Right cardiac atrium (tissue), 5 donors: Measurements from ENCODE around the gene EIF2S3. TPM values are rescaled to one million over a fixed set of nuclear protein-coding genes. Genes with fewer than 3 reads are reported as not detected.
"Not testable (repeated sequence)": the region's sequence is repeated elsewhere in the genome, so short reads cannot be mapped to it uniquely, and the experiment has no call there.

Experiments
- ATAC-seq, 2 donors: fragments of 200-7000 bp; cut with Tn5 transposase; one replicate each; pipeline versions ENCODE4 v1.8.0 to v1.9.1; 2020; ENCODE audit warnings: moderate library complexity in 2 of 2, mild to moderate bottlenecking in 1 of 2
- DNase-seq, 3 donors: peaks; one replicate each; pipeline ENCODE4 v3.0.0-alpha.2; 2020
- H3K27ac ChIP-seq: one replicate; pipeline ENCODE4 v1.5.1; 2013; ENCODE audit warnings: mild to moderate bottlenecking, low read length, control low read depth, moderate library complexity
- H3K27me3 ChIP-seq: one replicate; pipeline ENCODE4 v1.6.1; 2013; ENCODE audit not compliant: control insufficient read depth, insufficient read depth
- H3K4me1 ChIP-seq: one replicate; pipeline ENCODE4 v1.6.1; 2013; ENCODE audit warnings: low read length; ENCODE audit not compliant: control insufficient read depth, insufficient read depth
- H3K4me3 ChIP-seq: one replicate; pipeline ENCODE4 v1.5.1; 2013; ENCODE audit warnings: low read length, control low read depth
- H3K9me3 ChIP-seq: one replicate; pipeline ENCODE4 v1.6.1; 2013; ENCODE audit warnings: low read length; ENCODE audit not compliant: control insufficient read depth
- WGBS: extraction: QIAGEN DNeasy Blood & Tissue Kit; methylation state at CpG from one replicate; pipeline ENCODE4 v1.1.7; 2013; 5-methylcytosine and 5-hydroxymethylcytosine counted together
- intact Hi-C, 4 donors: fragments of 100-400 bp; cut with DNase I; formaldehyde crosslinking; loops; one replicate each; pipeline versions ENCODE4 v1.11.0 to v1.14.0; 2022 to 2023
- polyA plus RNA-seq: library from polyadenylated mRNA; stranded (reverse); fragments of 200-250 nt; gene quantifications from one replicate; pipeline ENCODE4 v1.2.3, GENCODE V29; 2013
- total RNA-seq, 4 donors: library from RNA; stranded (reverse); fragmentation: NEBNext Ultra II Directional; extraction: Animal tissue kit (Norgen Biotek cat#: 25700); gene quantifications; one replicate each; pipeline ENCODE4 v1.2.1, GENCODE V29; 2021
- donor health status: healthy with polysubstance abuse.
- donor health status: DM: no; HTN: yes; CAD: no.
- donor health status: DM: no; HTN: no; CAD: no.
- donor health status: DM: no; HTN: yes; CAD: no; lungs with severe emphysema.
- donor health status: DM: yes; HTN: yes; CAD: no.

Gene EIF2S3
- total and polyA plus RNA-seq, 5 donors, result 32.6 to 97.4 (median 86.2) TPM

GRCh38 chrX:24049643-24050042 lies 5.1 kb upstream of the EIF2S3 start:
- H3K27ac ChIP-seq, ATAC-seq, H3K27me3 ChIP-seq, H3K4me3 ChIP-seq, H3K4me1 ChIP-seq, intact Hi-C loops, H3K9me3 ChIP-seq, DNase-seq: not testable (repeated sequence)
- 97% methylated on average over 18 of the region's 24 CpGs for WGBS

GRCh38 chrX:24050522-24051318 lies 4.0 kb upstream of the EIF2S3 start:
- H3K27ac ChIP-seq, H3K4me1 ChIP-seq, H3K9me3 ChIP-seq, H3K4me3 ChIP-seq, DNase-seq, ATAC-seq, intact Hi-C loops, H3K27me3 ChIP-seq: not testable (repeated sequence)
- WGBS, result 78% methylated on average over 24 of the region's 26 CpGs

- intact Hi-C loops, result no loop called here
- no peaks in the 10 kb centered on the region for H3K4me1 ChIP-seq
- DNase-seq, result no peak
- H3K9me3 ChIP-seq, result no peaks in the 10 kb centered on the region
- ATAC-seq, result peak in 1 of 2 donors; percentile 58
- 0% methylated on average over 14 of the region's 14 CpGs for WGBS
- H3K27ac ChIP-seq, result peak overlapping the region; percentile 88
- H3K4me3 ChIP-seq, result peak overlapping the region; percentile 92
- no peaks in the 10 kb centered on the region for H3K27me3 ChIP-seq
Measured at GRCh38 chrX:24055043-24055356, 244 bp downstream of the EIF2S3 start.

DNA sequence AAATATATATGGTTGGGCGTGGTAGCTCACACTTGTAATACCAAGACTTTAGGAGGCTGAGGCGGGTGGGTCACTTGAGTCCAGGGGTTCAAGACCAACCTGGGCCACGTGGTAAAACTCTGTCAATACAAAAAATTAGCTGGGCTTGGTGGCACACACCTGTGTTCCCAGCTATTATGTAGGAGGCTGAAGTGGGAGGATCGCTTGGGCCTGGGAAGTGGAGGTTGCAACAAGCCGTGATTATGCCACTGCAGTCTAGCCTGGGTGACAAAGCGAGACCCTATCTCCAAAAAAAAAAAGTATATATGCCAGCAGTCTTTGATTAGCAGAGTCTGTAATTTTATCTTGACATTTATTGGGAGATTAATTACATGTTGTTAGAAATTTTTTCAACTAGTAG lies 8.7 kb downstream of the EIF2S3 start:
- intact Hi-C loops, result no loop called here

GRCh38 chrX:24069877-24070276 lies 15.1 kb downstream of the EIF2S3 start:
- DNase-seq, result no peak
- Histone ChIP-seq H3K4me3 (no peak overlapping the region), H3K27ac (no peak overlapping the region), H3K27me3 (no peaks in the 10 kb centered on the region), H3K9me3 (no peaks in the 10 kb centered on the region), H3K4me1 (no peaks in the 10 kb centered on the region)
- 93% methylated on average over 9 of the region's 9 CpGs for WGBS
- no peak for ATAC-seq
- intact Hi-C loops, result no loop called here

More for the DNA sequence above, 8.7 kb downstream of the EIF2S3 start:
- H3K27ac ChIP-seq, result no peak overlapping the region
- H3K9me3 ChIP-seq, result no peaks in the 10 kb centered on the region
- H3K4me1 ChIP-seq, result no peaks in the 10 kb centered on the region
- DNase-seq (no peak), ATAC-seq (no peak)
- WGBS, result 91% methylated on average over 6 of the region's 6 CpGs
- H3K27me3 ChIP-seq, result no peaks in the 10 kb centered on the region
- H3K4me3 ChIP-seq, result no peak overlapping the region

GRCh38 chrX:24079411-24079810 lies 24.7 kb downstream of the EIF2S3 start:
- intact Hi-C loops, result no loop called here
- Histone ChIP-seq H3K9me3 (no peaks in the 10 kb centered on the region), H3K4me1 (no peaks in the 10 kb centered on the region), H3K27me3 (no peaks in the 10 kb centered on the region), H3K4me3 (no peak overlapping the region), H3K27ac (no peak overlapping the region)
- DNase-seq, result no peak
- 77% methylated on average over 5 of the region's 5 CpGs for WGBS
- ATAC-seq, result no peak

DNA sequence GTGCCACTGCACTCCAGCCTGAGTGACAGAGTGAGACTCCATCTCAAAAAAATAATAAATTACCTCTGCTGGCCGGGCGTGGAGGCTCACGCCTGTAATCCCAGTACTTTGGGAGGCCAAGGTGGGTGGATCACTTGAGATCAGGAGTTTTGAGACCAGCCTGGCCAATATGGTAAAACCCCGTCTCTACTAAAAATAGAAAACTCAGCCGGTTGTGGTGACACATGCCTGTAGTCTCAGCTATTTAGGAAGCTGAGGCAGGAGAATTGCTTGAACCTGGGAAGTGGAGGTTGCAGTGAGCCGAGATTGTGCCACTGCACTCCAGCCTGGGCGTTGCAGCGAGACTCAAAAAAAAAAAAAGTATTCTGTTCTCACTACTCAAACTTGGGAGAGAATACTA lies 25.5 kb downstream of the EIF2S3 start:
- not testable (repeated sequence) for DNase-seq
- WGBS, result 78% methylated on average over 8 of the region's 8 CpGs

DNA sequence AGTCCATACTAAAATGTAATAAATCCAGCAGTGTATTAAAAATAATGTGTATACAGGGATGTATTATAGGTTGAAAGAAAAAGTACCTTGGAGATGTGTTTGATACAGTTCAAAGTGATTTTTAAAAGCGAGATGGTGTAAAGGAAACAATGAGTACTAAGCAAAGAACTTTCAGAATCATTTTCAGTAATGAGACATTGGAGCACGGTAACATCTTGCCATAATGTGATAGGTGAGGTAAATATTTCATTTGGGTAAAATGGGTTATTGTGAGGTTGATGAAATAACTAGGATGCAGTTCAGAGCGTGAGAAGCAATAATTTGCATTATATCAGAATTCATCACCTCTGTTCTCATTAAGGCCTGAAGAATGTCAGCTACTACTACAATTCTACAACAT lies 25.9 kb downstream of the EIF2S3 start:
- ATAC-seq, result no peak
- WGBS, result 87% methylated on average over 3 of the region's 3 CpGs
- intact Hi-C loops, result loop anchor here in 2 of 4 donors (5.0 to 10.0 kb wide), 2 partner anchors 162 to 164 kb away; no protein-coding TSS in a partner anchor

More for the DNA sequence above, 25.5 kb downstream of the EIF2S3 start:
- not testable (repeated sequence) for H3K4me3 ChIP-seq, H3K27ac ChIP-seq, H3K9me3 ChIP-seq, H3K4me1 ChIP-seq, H3K27me3 ChIP-seq, ATAC-seq
- intact Hi-C loops, result loop anchor here in 2 of 4 donors (5.0 to 10.0 kb wide), 2 partner anchors 162 to 165 kb away; no protein-coding TSS in a partner anchor

DNA sequence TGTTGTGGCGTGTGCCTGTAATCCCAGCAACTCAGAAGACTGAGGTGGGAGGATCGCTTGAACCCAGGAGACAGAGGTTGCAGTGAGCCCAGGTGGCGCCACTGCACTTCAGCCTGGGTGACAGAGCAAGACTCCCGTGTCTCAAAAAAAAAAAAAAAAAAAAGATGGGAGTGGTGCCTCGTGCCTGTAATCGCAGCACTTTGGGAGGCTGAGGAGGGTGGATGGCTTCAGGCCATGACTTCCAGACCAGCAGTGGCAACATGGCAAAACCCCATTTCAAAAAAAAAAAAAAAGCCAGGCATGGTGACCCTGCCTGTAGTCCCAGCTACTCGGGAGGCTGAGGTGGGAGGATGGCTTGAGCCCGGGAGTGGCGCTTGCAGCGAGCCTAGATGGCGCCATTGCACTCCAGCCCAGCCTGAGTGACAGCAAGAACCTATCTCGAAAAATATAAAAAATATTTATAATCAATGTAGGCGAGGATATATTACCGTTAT lies 27.0 kb downstream of the EIF2S3 start:
- no peaks in the 10 kb centered on the region for H3K27me3 ChIP-seq
- no peak overlapping the region for H3K4me3 ChIP-seq
- DNase-seq (peak; percentile 58 to 81 (median 78)), ATAC-seq (peak; percentile 70 to 77)
- H3K27ac ChIP-seq, result no peak overlapping the region
- no peaks in the 10 kb centered on the region for H3K9me3 ChIP-seq
- WGBS, result 9% methylated on average over 14 of the region's 14 CpGs
- intact Hi-C loops, result loop anchor here in 2 of 4 donors (5.0 to 10.0 kb wide), 2 partner anchors 161 to 163 kb away; no protein-coding TSS in a partner anchor
- H3K4me1 ChIP-seq, result no peaks in the 10 kb centered on the region

More for the DNA sequence above, 25.9 kb downstream of the EIF2S3 start:
- Histone ChIP-seq H3K4me3 (no peak overlapping the region), H3K4me1 (no peaks in the 10 kb centered on the region), H3K27ac (no peak overlapping the region), H3K9me3 (no peaks in the 10 kb centered on the region), H3K27me3 (no peaks in the 10 kb centered on the region)
- DNase-seq, result no peak

GRCh38 chrX:24082447-24082846 lies 27.7 kb downstream of the EIF2S3 start:
- H3K9me3 ChIP-seq, result no peaks in the 10 kb centered on the region
- H3K4me3 ChIP-seq, result no peak overlapping the region
- 85% methylated on average over 2 of the region's 2 CpGs for WGBS
- DNase-seq (no peak), ATAC-seq (no peak)
- H3K4me1 ChIP-seq, result no peaks in the 10 kb centered on the region
- H3K27me3 ChIP-seq, result no peaks in the 10 kb centered on the region
- H3K27ac ChIP-seq, result no peak overlapping the region
- intact Hi-C loops, result loop anchor here in 2 of 4 donors (5.0 to 10.0 kb wide), 2 partner anchors 160 to 162 kb away; no protein-coding TSS in a partner anchor

GRCh38 chrX:24085101-24085500 lies 30.3 kb downstream of the EIF2S3 start:
- Histone ChIP-seq H3K9me3 (no peaks in the 10 kb centered on the region), H3K27ac (no peak overlapping the region), H3K4me1 (no peaks in the 10 kb centered on the region), H3K4me3 (no peak overlapping the region), H3K27me3 (no peaks in the 10 kb centered on the region)
- intact Hi-C loops, result loop anchor here in 1 of 4 donors (10.0 kb wide), 1 partner anchor 160 kb away; no protein-coding TSS in a partner anchor
- WGBS, result 77% methylated on average over 6 of the region's 6 CpGs
- DNase-seq, result no peak
- ATAC-seq, result no peak
